Measurements from ENCODE around the gene NDC80. TPM values are rescaled to one million over a fixed set of nuclear protein-coding genes. Genes with fewer than 3 reads are reported as not detected.
A peak's percentile ranks its signal among the peaks of the same experiment; 100 is the strongest.
"Not testable (repeated sequence)": the region's sequence is repeated elsewhere in the genome, so short reads cannot be mapped to it uniquely, and the experiment has no call there.

The NDC80 gene
- polyA plus RNA-seq, 1 donor from 2014 or later, result 1.9 TPM

- H3K4me3 ChIP-seq (ENCODE audit: low read length), result peak overlapping the region; percentile 96
- H3K4me2 ChIP-seq (ENCODE audit: low read length), result peak overlapping the region; percentile 74
Measured at GRCh38 chr18:2657788-2658458, 86.6 kb downstream of the NDC80 start.

GRCh38 chr18:2660849-2661248, 89.5 kb downstream of the NDC80 start:
- H3K4me3 ChIP-seq (ENCODE audit: low read length); H3K9me2 ChIP-seq (ENCODE audit: insufficient read depth, low read length); H3K36me3 ChIP-seq (ENCODE audit: insufficient read depth, low read length); H3K9ac ChIP-seq (ENCODE audit: low read length); H3K27me3 ChIP-seq (ENCODE audit: insufficient read depth, low read depth, low read length); H2AFZ ChIP-seq (ENCODE audit: low read depth, low read length); H3K27ac ChIP-seq (ENCODE audit: low read length); H3F3A ChIP-seq (ENCODE audit: insufficient read depth, low read length, poor library complexity, severe bottlenecking); H3K9me3 ChIP-seq (ENCODE audit: low read length); H3K4me2 ChIP-seq (ENCODE audit: low read length); H4K20me1 ChIP-seq (ENCODE audit: insufficient read depth): not testable (repeated sequence)
- H3K79me2 ChIP-seq (replicated peaks; ENCODE audit: insufficient read depth, low read length), result peaks cover 78% of the 10 kb centered on the region

More at GRCh38 chr18:2657788-2658458, 86.6 kb downstream of the NDC80 start:
- Histone ChIP-seq H3K79me2 (replicated peaks; ENCODE audit: insufficient read depth, low read length) (peaks cover 52% of the 10 kb centered on the region), H3K9ac (ENCODE audit: low read length) (no peak overlapping the region), H3K27ac (ENCODE audit: low read length) (no peak overlapping the region), H4K20me1 (ENCODE audit: insufficient read depth) (no peaks in the 10 kb centered on the region), H3K9me2 (ENCODE audit: insufficient read depth, low read length) (no peaks in the 10 kb centered on the region), H3F3A (ENCODE audit: insufficient read depth, low read length, poor library complexity, severe bottlenecking) (no peaks in the 10 kb centered on the region), H3K36me3 (ENCODE audit: insufficient read depth, low read length) (no peaks in the 10 kb centered on the region), H2AFZ (ENCODE audit: low read depth, low read length) (no peak overlapping the region), H3K9me3 (ENCODE audit: low read length) (no peaks in the 10 kb centered on the region), H3K27me3 (ENCODE audit: insufficient read depth, low read depth, low read length) (no peaks in the 10 kb centered on the region)
- TF ChIP-seq REST (IDR thresholded peaks at IDR 0.05; ENCODE audit: borderline replicate concordance), result no peak
- no peak for TF ChIP-seq POLR2AphosphoS5 (IDR thresholded peaks at IDR 0.05)
- TF ChIP-seq RAD21 (conservative IDR thresholded peaks at IDR 0.05), result no peak
- no peak for TF ChIP-seq CTCF (IDR thresholded peaks at IDR 0.05; ENCODE audit: poor library complexity, severe bottlenecking)
- TF ChIP-seq EZH2 (IDR thresholded peaks at IDR 0.05; ENCODE audit: borderline replicate concordance, insufficient read depth, low read length, poor library complexity, severe bottlenecking), result no peak
- TF ChIP-seq TAF1 (IDR thresholded peaks at IDR 0.05; ENCODE audit: low read depth), result no peak
- TF ChIP-seq SMC3 (conservative IDR thresholded peaks at IDR 0.05; ENCODE audit: poor library complexity), result no peak
- TF ChIP-seq EP300 (conservative IDR thresholded peaks at IDR 0.05; ENCODE audit: poor library complexity, severe bottlenecking), result no peak
- no peak for TF ChIP-seq MXI1 (conservative IDR thresholded peaks at IDR 0.05; ENCODE audit: poor library complexity, severe bottlenecking)

- not testable (repeated sequence) for H3F3A ChIP-seq (ENCODE audit: insufficient read depth, low read length, poor library complexity, severe bottlenecking); H3K9me3 ChIP-seq (ENCODE audit: low read length); H2AFZ ChIP-seq (ENCODE audit: low read depth, low read length); H3K9me2 ChIP-seq (ENCODE audit: insufficient read depth, low read length); H3K27me3 ChIP-seq (ENCODE audit: insufficient read depth, low read depth, low read length); H3K27ac ChIP-seq (ENCODE audit: low read length); H3K4me3 ChIP-seq (ENCODE audit: low read length); H3K36me3 ChIP-seq (ENCODE audit: insufficient read depth, low read length); H3K9ac ChIP-seq (ENCODE audit: low read length); H3K4me2 ChIP-seq (ENCODE audit: low read length); H4K20me1 ChIP-seq (ENCODE audit: insufficient read depth)
- H3K79me2 ChIP-seq (replicated peaks; ENCODE audit: insufficient read depth, low read length), result peaks cover 81% of the 10 kb centered on the region
Measured at GRCh38 chr18:2662288-2662687, 90.9 kb downstream of the NDC80 start.
